NCI-H2227 (cell line): Measurements from ENCODE around the gene ZFP42.
"Not testable (repeated sequence)": the region's sequence is repeated elsewhere in the genome, so short reads cannot be mapped to it uniquely, and the experiment has no call there.

Experiments
- DNase-seq: peaks from one replicate; lab custom pipeline; 2025; ENCODE audit not compliant: unreplicated experiment; lab: John Stamatoyannopoulos, UW

Gene ZFP42

GRCh38 chr4:188021548-188022249 lies 26.1 kb downstream of the ZFP42 start:
- DNase-seq, result no peak

GRCh38 chr4:188023682-188024081 lies 28.1 kb downstream of the ZFP42 start:
- DNase-seq, result no peak

GRCh38 chr4:188025476-188025875 lies 29.9 kb downstream of the ZFP42 start:
- no peak for DNase-seq

- no peak for DNase-seq
Measured at GRCh38 chr4:188029114-188029513, 33.5 kb downstream of the ZFP42 start.

GRCh38 chr4:188030401-188030800 lies 34.8 kb downstream of the ZFP42 start:
- no peak for DNase-seq

GRCh38 chr4:188031751-188032150 lies 36.2 kb downstream of the ZFP42 start:
- DNase-seq, result no peak

GRCh38 chr4:188032170-188032569 lies 36.6 kb downstream of the ZFP42 start:
- DNase-seq, result no peak

- no peak for DNase-seq
Measured at GRCh38 chr4:188032583-188032982, 37.0 kb downstream of the ZFP42 start.

GRCh38 chr4:188037003-188037713 lies 41.6 kb downstream of the ZFP42 start:
- no peak for DNase-seq

GRCh38 chr4:188041721-188042120 lies 46.1 kb downstream of the ZFP42 start:
- no peak for DNase-seq

- DNase-seq, result no peak
Measured at GRCh38 chr4:188042191-188042590, 46.6 kb downstream of the ZFP42 start.

- no peak for DNase-seq
Measured at GRCh38 chr4:188043154-188043553, 47.6 kb downstream of the ZFP42 start.

GRCh38 chr4:188045461-188045860 lies 49.9 kb downstream of the ZFP42 start:
- DNase-seq, result not testable (repeated sequence)

- no peak for DNase-seq
Measured at GRCh38 chr4:188046657-188047056, 51.1 kb downstream of the ZFP42 start.

GRCh38 chr4:188053302-188053701 lies 57.7 kb downstream of the ZFP42 start:
- no peak for DNase-seq
